ENCODE data around the gene IL36A. TPM values are rescaled to one million over a fixed set of nuclear protein-coding genes. Genes with fewer than 3 reads are reported as not detected.

Gene IL36A
- total RNA-seq, 2 donors from 2014 or later = not detected

DNA sequence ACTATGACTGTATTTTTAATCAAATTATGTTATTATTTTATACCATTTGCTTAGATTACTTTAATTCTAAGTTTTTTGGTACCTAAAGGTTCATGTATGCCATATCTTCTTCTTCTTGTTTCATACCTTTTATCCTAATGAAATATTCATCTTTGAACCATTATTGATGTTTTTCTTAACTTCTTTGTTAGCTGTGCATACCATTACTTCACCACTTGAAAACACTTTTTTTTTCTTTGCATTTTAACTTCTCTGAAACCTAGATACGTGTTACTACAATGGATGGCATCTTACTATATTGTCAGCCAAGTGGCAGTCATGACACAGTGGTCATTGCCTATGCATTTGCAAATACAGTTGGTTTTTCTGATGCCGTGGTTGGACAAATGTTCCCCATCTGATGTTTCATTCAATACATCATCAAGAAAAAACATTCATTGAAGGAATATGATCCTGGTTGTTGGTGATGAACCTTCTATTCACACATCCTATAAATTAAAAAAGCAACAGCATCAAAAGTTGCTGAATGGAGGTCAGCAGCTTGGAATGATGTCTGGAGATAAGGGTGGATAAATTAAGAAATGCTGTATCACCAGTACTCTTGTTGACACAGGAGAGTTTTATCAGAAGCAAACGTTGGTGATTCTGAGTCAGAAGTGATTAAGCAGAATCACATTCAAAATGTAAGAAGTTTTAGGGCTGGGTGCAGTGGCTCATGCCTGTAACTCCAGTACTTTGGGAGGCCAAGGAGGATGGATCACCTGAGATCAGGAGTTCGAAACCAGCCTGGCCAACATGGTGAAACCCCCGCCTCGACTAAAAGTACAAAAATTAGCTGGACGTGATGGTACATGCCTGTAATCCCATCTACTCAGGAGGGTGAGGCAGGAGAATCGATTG lies 7.4 kb downstream of the IL36A start:
- no peaks in the 10 kb centered on the region for H3K27me3 ChIP-seq (replicated peaks; ENCODE audit: insufficient read depth)
- TF ChIP-seq, protein P1, sequence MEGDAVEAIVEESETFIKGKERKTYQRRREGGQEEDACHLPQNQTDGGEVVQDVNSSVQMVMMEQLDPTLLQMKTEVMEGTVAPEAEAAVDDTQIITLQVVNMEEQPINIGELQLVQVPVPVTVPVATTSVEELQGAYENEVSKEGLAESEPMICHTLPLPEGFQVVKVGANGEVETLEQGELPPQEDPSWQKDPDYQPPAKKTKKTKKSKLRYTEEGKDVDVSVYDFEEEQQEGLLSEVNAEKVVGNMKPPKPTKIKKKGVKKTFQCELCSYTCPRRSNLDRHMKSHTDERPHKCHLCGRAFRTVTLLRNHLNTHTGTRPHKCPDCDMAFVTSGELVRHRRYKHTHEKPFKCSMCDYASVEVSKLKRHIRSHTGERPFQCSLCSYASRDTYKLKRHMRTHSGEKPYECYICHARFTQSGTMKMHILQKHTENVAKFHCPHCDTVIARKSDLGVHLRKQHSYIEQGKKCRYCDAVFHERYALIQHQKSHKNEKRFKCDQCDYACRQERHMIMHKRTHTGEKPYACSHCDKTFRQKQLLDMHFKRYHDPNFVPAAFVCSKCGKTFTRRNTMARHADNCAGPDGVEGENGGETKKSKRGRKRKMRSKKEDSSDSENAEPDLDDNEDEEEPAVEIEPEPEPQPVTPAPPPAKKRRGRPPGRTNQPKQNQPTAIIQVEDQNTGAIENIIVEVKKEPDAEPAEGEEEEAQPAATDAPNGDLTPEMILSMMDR (IDR thresholded peaks at IDR 0.05) = no peak
- ATAC-seq (ENCODE audit: insufficient number of reproducible peaks, low FRiP score, low read depth) = no peak
- H3K9me3 ChIP-seq = no peaks in the 10 kb centered on the region
- no peak overlapping the region for H3K27ac ChIP-seq
- H3K4me1 ChIP-seq (ENCODE audit: control insufficient read depth in 1 of 2, low read depth in 2 of 2) = no peaks in the 10 kb centered on the region
- DNase-seq (ENCODE audit: low spot score) = no peak
- no peaks in the 10 kb centered on the region for H3K36me3 ChIP-seq
- H3K4me3 ChIP-seq = no peak overlapping the region

DNA sequence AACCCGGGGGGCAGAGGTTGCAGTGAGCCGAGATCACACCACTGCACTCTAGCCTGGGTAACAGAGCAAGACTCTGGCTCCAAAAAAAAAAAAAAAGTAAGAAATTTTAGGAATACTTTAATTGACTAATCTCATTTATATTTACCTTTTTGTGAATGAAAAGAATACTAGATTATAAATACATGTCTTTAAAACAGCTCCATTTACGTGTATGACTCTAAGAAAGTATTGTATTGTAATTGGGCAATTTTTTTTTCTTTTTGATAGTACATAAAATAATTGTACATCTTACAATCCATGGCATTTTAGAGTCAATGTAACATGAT lies 8.0 kb downstream of the IL36A start:
- no peaks in the 10 kb centered on the region for H3K4me1 ChIP-seq (ENCODE audit: control insufficient read depth in 1 of 2, low read depth in 2 of 2)
- ATAC-seq (ENCODE audit: insufficient number of reproducible peaks, low FRiP score, low read depth) = no peak

DNA sequence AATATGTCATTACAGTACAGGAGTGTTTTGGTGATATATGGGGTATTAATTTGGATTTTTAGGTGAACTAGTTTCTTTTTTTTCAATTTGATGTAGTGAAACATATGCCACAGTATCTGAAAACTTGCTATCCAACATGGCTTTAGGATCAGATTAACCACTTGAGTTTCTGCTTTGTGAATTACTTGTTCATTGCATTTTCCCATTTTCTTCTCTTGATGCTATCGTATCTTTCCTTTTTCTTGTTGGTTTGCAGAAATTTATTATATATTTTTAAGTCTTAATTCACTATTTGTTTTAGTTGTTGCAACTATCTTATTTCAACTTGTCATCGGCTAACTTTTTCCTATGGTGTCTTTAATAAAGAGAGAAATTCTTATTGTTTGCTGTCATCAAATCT lies 8.8 kb downstream of the IL36A start:
- H3K9me3 ChIP-seq = no peaks in the 10 kb centered on the region
- ATAC-seq (ENCODE audit: insufficient number of reproducible peaks, low FRiP score, low read depth) = no peak

More for the DNA sequence above, 8.0 kb downstream of the IL36A start:
- Histone ChIP-seq H3K27ac (no peak overlapping the region), H3K36me3 (no peaks in the 10 kb centered on the region), H3K4me3 (no peak overlapping the region), H3K9me3 (no peaks in the 10 kb centered on the region), H3K27me3 (replicated peaks; ENCODE audit: insufficient read depth) (no peaks in the 10 kb centered on the region)
- TF ChIP-seq, protein P1 (IDR thresholded peaks at IDR 0.05) = no peak
- no peak for DNase-seq (ENCODE audit: low spot score)

DNA sequence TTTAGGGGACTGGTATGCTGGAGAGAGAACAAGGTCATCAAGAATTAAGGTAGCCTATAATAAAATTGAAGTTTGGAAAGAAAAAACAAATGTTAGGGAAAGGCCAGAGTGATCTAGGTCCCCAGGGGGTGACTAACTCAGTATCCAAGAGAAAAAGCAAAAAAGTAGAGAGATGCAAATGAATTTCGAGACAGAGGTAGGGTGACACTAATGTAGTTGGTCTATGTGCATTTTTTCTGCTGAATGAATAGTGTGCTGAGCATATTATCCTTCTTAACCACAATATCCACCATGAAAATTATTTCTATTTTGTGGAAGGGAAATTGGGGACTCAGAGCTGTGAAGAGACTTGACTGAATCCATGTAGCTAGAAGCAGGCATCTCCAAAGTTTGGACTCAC lies 9.8 kb downstream of the IL36A start:
- Histone ChIP-seq H3K4me1 (ENCODE audit: control insufficient read depth in 1 of 2, low read depth in 2 of 2) (no peaks in the 10 kb centered on the region), H3K27me3 (replicated peaks; ENCODE audit: insufficient read depth) (no peaks in the 10 kb centered on the region), H3K9me3 (no peaks in the 10 kb centered on the region), H3K36me3 (no peaks in the 10 kb centered on the region), H3K27ac (no peak overlapping the region), H3K4me3 (no peak overlapping the region)
- ATAC-seq (ENCODE audit: insufficient number of reproducible peaks, low FRiP score, low read depth) (no peak), DNase-seq (ENCODE audit: low spot score) (no peak)
- TF ChIP-seq, protein P1 (IDR thresholded peaks at IDR 0.05) = no peak

More for the DNA sequence above, 8.8 kb downstream of the IL36A start:
- TF ChIP-seq, protein P1 (IDR thresholded peaks at IDR 0.05) = no peak
- Histone ChIP-seq H3K36me3 (no peaks in the 10 kb centered on the region), H3K27me3 (replicated peaks; ENCODE audit: insufficient read depth) (no peaks in the 10 kb centered on the region), H3K4me1 (ENCODE audit: control insufficient read depth in 1 of 2, low read depth in 2 of 2) (no peaks in the 10 kb centered on the region), H3K27ac (no peak overlapping the region), H3K4me3 (no peak overlapping the region)
- no peak for DNase-seq (ENCODE audit: low spot score)

DNA sequence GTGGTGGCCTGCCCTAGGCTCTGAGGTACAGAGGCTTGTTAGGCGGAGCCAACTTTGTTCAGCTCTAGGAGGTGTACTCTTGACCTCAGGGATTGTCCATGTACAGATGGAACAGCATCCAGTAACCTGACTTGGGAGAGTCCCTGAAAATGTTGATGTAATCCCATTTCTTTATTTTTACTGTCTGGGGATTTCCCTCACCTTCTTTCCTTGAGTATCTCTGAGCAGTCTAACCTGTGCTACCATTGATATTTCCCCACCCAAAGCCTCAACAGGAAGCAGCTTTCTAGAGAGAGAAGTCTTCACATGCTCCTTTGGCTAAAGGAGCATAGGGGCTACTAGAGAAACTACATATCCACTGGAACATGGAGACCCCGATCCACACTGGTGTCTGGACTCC lies 10.4 kb downstream of the IL36A start:
- H3K9me3 ChIP-seq = no peaks in the 10 kb centered on the region
- H3K36me3 ChIP-seq = no peaks in the 10 kb centered on the region
- H3K27ac ChIP-seq = no peak overlapping the region
- TF ChIP-seq, protein P1 (IDR thresholded peaks at IDR 0.05) = no peak
- no peak overlapping the region for H3K4me3 ChIP-seq
- no peaks in the 10 kb centered on the region for H3K4me1 ChIP-seq (ENCODE audit: control insufficient read depth in 1 of 2, low read depth in 2 of 2)
- H3K27me3 ChIP-seq (replicated peaks; ENCODE audit: insufficient read depth) = no peaks in the 10 kb centered on the region
- ATAC-seq (ENCODE audit: insufficient number of reproducible peaks, low FRiP score, low read depth) = no peak
- DNase-seq (ENCODE audit: low spot score) = no peak
